MCF 10A (cell line): Measurements from ENCODE around the gene ZBBX. TPM values are rescaled to one million over a fixed set of nuclear protein-coding genes. Genes with fewer than 3 reads are reported as not detected.

Experiments used
- BruUV-seq: library from RNA; stranded (reverse); fragments of 400-500 nt; replicated peaks from 2 replicates; lab custom pipeline; 2021; lab: Mats Ljungman, UMichigan
- CTCF ChIA-PET: fragments of 300-600 bp; sonication (Branson Sonifier 250); formaldehyde crosslinking; extraction: SDS; loops from one replicate; lab custom pipeline; 2021; ENCODE audit warnings: antibody characterized with exemption, inconsistent platforms; lab: Yijun Ruan, JAX
- POLR2A ChIA-PET: fragments of 300-600, 350-650 bp; sonication (Branson Sonifier 250); formaldehyde crosslinking; extraction: SDS; loops from one replicate; lab custom pipeline; 2020; ENCODE audit warnings: antibody characterized with exemption, inconsistent platforms; lab: Yijun Ruan, JAX
- DNase-seq: peaks from one replicate; pipeline ENCODE4 v3.0.0-alpha.2; 2018; ENCODE audit not compliant: unreplicated experiment
- H3K27ac Mint-ChIP-seq: one replicate; pipeline ENCODE4 v1.8.0; 2022; ENCODE audit warnings: mild to moderate bottlenecking, low read depth, mixed read lengths; ENCODE audit not compliant: unreplicated experiment
- H3K27me3 Mint-ChIP-seq: one replicate; pipeline ENCODE4 v1.8.0; 2022; ENCODE audit warnings: mixed read lengths; ENCODE audit not compliant: insufficient read depth, unreplicated experiment
- H3K36me3 Mint-ChIP-seq: one replicate; pipeline ENCODE4 v1.8.0; 2022; ENCODE audit warnings: mild to moderate bottlenecking, moderate library complexity, mixed read lengths; ENCODE audit not compliant: insufficient read depth, unreplicated experiment
- H3K4me1 Mint-ChIP-seq: one replicate; pipeline ENCODE4 v1.8.0; 2022; ENCODE audit warnings: mixed read lengths; ENCODE audit not compliant: insufficient read depth, unreplicated experiment
- H3K4me3 Mint-ChIP-seq: one replicate; pipeline ENCODE4 v1.8.0; 2022; ENCODE audit warnings: mild to moderate bottlenecking, moderate library complexity, mixed read lengths; ENCODE audit not compliant: unreplicated experiment
- H3K9me3 Mint-ChIP-seq: one replicate; pipeline ENCODE4 v1.8.0; 2022; ENCODE audit warnings: mixed read lengths; ENCODE audit not compliant: unreplicated experiment
- intact Hi-C: fragments of 100-400 bp; cut with micrococcal nuclease; formaldehyde crosslinking; loops from 2 replicates; pipeline ENCODE4 v1.14.1; 2022
- total RNA-seq: library from RNA; stranded (reverse); gene quantifications from 2 replicates; pipeline ENCODE4 v1.2.3, GENCODE V29; 2022
- TF ChIP-seq, protein P1 (sequence below): fragments of 200-600 bp; IDR thresholded peaks from one replicate; pipeline ENCODE4 v1.8.0; 2022; ENCODE audit warnings: antibody characterized with exemption, mild to moderate bottlenecking; ENCODE audit not compliant: unreplicated experiment

The ZBBX gene
- total RNA-seq, 1 experiment from 2014 or later = not detected

- CTCF ChIA-PET = interaction anchor here (1.0 kb wide), 1 partner anchor 17 kb away, joined by 3 read pairs; no protein-coding TSS in a partner anchor
- no peak for DNase-seq
- Mint-ChIP-seq H3K9me3 (no peaks in the 10 kb centered on the region), H3K4me3 (no peak overlapping the region), H3K27me3 (no peaks in the 10 kb centered on the region), H3K4me1 (no peaks in the 10 kb centered on the region), H3K27ac (no peak overlapping the region), H3K36me3 (no peaks in the 10 kb centered on the region)
- POLR2A ChIA-PET = no interaction called here
- intact Hi-C loops = no loop called here
- BruUV-seq = no TSS peak
- TF ChIP-seq, protein P1, sequence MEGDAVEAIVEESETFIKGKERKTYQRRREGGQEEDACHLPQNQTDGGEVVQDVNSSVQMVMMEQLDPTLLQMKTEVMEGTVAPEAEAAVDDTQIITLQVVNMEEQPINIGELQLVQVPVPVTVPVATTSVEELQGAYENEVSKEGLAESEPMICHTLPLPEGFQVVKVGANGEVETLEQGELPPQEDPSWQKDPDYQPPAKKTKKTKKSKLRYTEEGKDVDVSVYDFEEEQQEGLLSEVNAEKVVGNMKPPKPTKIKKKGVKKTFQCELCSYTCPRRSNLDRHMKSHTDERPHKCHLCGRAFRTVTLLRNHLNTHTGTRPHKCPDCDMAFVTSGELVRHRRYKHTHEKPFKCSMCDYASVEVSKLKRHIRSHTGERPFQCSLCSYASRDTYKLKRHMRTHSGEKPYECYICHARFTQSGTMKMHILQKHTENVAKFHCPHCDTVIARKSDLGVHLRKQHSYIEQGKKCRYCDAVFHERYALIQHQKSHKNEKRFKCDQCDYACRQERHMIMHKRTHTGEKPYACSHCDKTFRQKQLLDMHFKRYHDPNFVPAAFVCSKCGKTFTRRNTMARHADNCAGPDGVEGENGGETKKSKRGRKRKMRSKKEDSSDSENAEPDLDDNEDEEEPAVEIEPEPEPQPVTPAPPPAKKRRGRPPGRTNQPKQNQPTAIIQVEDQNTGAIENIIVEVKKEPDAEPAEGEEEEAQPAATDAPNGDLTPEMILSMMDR = no peak
Observed at GRCh38 chr3:167209011-167209410, 171.1 kb downstream of the ZBBX start.

DNA sequence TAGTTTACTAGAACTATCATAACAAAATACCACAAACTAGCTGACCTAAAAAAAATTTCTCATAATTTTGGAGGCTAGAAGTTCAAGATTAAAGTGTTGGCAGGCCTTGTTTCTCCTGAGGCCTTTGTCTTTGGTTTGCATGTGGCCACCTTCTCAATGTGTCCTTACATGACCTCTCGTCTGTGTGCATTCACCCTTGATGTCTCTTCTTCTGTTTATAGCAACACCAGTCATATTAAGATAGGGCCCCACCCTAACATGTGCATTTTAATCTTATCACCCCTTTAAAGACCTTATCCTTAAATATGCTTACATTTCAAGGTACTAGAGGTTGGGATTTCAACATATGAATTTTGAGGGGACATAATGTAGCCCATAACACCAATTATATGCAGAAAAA lies 177.0 kb downstream of the ZBBX start:
- TF ChIP-seq, protein P1 = no peak
- no TSS peak for BruUV-seq
- DNase-seq = no peak
- intact Hi-C loops = no loop called here
- Mint-ChIP-seq H3K27me3 (no peaks in the 10 kb centered on the region), H3K36me3 (no peaks in the 10 kb centered on the region), H3K4me1 (no peaks in the 10 kb centered on the region), H3K9me3 (no peaks in the 10 kb centered on the region), H3K27ac (no peak overlapping the region), H3K4me3 (no peak overlapping the region)
- POLR2A ChIA-PET = interaction anchor here (0.6 kb wide), 1 partner anchor 735 kb away, joined by 3 read pairs; no protein-coding TSS in a partner anchor
- CTCF ChIA-PET = interaction anchor here (0.5 kb wide), 1 partner anchor 45 kb away, joined by 4 read pairs; no protein-coding TSS in a partner anchor

GRCh38 chr3:167198949-167199600 lies 181.0 kb downstream of the ZBBX start:
- H3K4me3 Mint-ChIP-seq = no peak overlapping the region
- no TSS peak for BruUV-seq
- no peaks in the 10 kb centered on the region for H3K4me1 Mint-ChIP-seq
- no peaks in the 10 kb centered on the region for H3K36me3 Mint-ChIP-seq
- DNase-seq = no peak
- CTCF ChIA-PET = no interaction called here
- intact Hi-C loops = no loop called here
- no peaks in the 10 kb centered on the region for H3K27me3 Mint-ChIP-seq
- TF ChIP-seq, protein P1 = no peak
- no peak overlapping the region for H3K27ac Mint-ChIP-seq
- POLR2A ChIA-PET = no interaction called here
- no peaks in the 10 kb centered on the region for H3K9me3 Mint-ChIP-seq

Other genes starting within 250 kb of the ZBBX start
- not detected in 2 replicates for gene SERPINI2, start 93.7 kb upstream of the ZBBX start, total RNA-seq